H9 (cell line): ENCODE data around the gene ATP8B4. TPM values are rescaled to one million over a fixed set of nuclear protein-coding genes. Genes with fewer than 3 reads are reported as not detected.

ENCODE experiments used
- DNase-seq: peaks from one replicate; pipeline ENCODE4 v3.0.0-alpha.2; 2017
- H2AFZ ChIP-seq: one replicate; pipeline ENCODE4 v1.6.1; 2013; ENCODE audit warnings: mild to moderate bottlenecking, low read length, control low read depth, moderate library complexity
- H2AK5ac ChIP-seq: 2 replicates; pipeline ENCODE4 v1.6.1; 2013; ENCODE audit warnings: low read length, control low read depth, mixed read lengths; ENCODE audit not compliant: insufficient read length
- H2BK120ac ChIP-seq: one replicate; pipeline ENCODE4 v1.6.1; 2013; ENCODE audit warnings: low read depth, mild to moderate bottlenecking, low read length, control low read depth, inconsistent platforms; ENCODE audit not compliant: poor library complexity, severe bottlenecking
- H2BK12ac ChIP-seq: 2 replicates; pipeline ENCODE4 v1.6.1; 2013; ENCODE audit warnings: low read length, control low read depth, mixed read lengths, low read depth; ENCODE audit not compliant: insufficient read length
- H2BK15ac ChIP-seq: 2 replicates; pipeline ENCODE4 v1.6.1; 2013; ENCODE audit warnings: low read depth, low read length, control low read depth
- H2BK20ac ChIP-seq: one replicate; pipeline ENCODE4 v1.6.1; 2013; ENCODE audit warnings: low read depth, mild to moderate bottlenecking, low read length, control low read depth, inconsistent platforms; ENCODE audit not compliant: poor library complexity, severe bottlenecking
- H2BK5ac ChIP-seq: 2 replicates; pipeline ENCODE4 v1.6.1; 2013; ENCODE audit warnings: low read length, control low read depth, mixed read lengths; ENCODE audit not compliant: insufficient read length
- H3K14ac ChIP-seq: 2 replicates; pipeline ENCODE4 v1.6.1; 2013; ENCODE audit warnings: low read length, control low read depth; ENCODE audit not compliant: insufficient read depth
- H3K18ac ChIP-seq: 2 replicates; pipeline ENCODE4 v1.6.1; 2013; ENCODE audit warnings: low read depth, mild to moderate bottlenecking, mixed read lengths, low read length, control low read depth; ENCODE audit not compliant: insufficient read length
- H3K23ac ChIP-seq: 2 replicates; pipeline ENCODE4 v1.6.1; 2013; ENCODE audit warnings: low read length, control low read depth, mixed read lengths, low read depth; ENCODE audit not compliant: insufficient read length
- H3K23me2 ChIP-seq: 2 replicates; pipeline ENCODE4 v1.6.1; 2013; ENCODE audit warnings: low read depth, mild to moderate bottlenecking, mixed read lengths, low read length, control low read depth; ENCODE audit not compliant: insufficient read length, poor library complexity, severe bottlenecking
- H3K27ac ChIP-seq: 2 replicates; pipeline ENCODE4 v1.5.1; 2013; ENCODE audit warnings: low read length, control low read depth, mixed read lengths, low read depth; ENCODE audit not compliant: insufficient read length
- H3K27me3 ChIP-seq: 2 replicates; pipeline ENCODE4 v1.6.1; 2013; ENCODE audit warnings: low read length, control low read depth, inconsistent platforms; ENCODE audit not compliant: insufficient read depth
- H3K4ac ChIP-seq: 2 replicates; pipeline ENCODE4 v1.6.1; 2013; ENCODE audit warnings: low read depth, mild to moderate bottlenecking, control low read depth, inconsistent platforms, low read length, moderate library complexity
- H3K4me1 ChIP-seq: 2 replicates; pipeline ENCODE4 v1.6.1; 2013; ENCODE audit warnings: low read length, control low read depth, inconsistent platforms; ENCODE audit not compliant: insufficient read depth
- H3K4me2 ChIP-seq: 2 replicates; pipeline ENCODE4 v1.6.1; 2013; ENCODE audit warnings: low read length, control low read depth, mixed read lengths; ENCODE audit not compliant: insufficient read length, insufficient read depth
- H3K56ac ChIP-seq: 2 replicates; pipeline ENCODE4 v1.6.1; 2013; ENCODE audit warnings: low read depth, mild to moderate bottlenecking, mixed read lengths, low read length, control low read depth; ENCODE audit not compliant: insufficient read length
- H3K79me1 ChIP-seq: 2 replicates; pipeline ENCODE4 v1.6.1; 2013; ENCODE audit warnings: low read depth, mild to moderate bottlenecking, moderate library complexity, low read length, control low read depth, inconsistent platforms; ENCODE audit not compliant: insufficient read depth, poor library complexity, severe bottlenecking
- H3K79me2 ChIP-seq: 2 replicates; pipeline ENCODE4 v1.6.1; 2013; ENCODE audit warnings: low read length, control low read depth, inconsistent platforms; ENCODE audit not compliant: insufficient read depth
- H3K9ac ChIP-seq: 2 replicates; pipeline ENCODE4 v1.6.1; 2013; ENCODE audit warnings: low read length, control low read depth, mixed read lengths; ENCODE audit not compliant: insufficient read length; ENCODE audit errors: extremely low read depth
- H3K9me3 ChIP-seq: one replicate; pipeline ENCODE4 v1.6.1; 2013; ENCODE audit warnings: low read depth, low read length, inconsistent platforms; ENCODE audit not compliant: control insufficient read depth
- H3T11ph ChIP-seq: one replicate; pipeline ENCODE4 v1.6.1; 2013; ENCODE audit warnings: mild to moderate bottlenecking, low read length, control low read depth, inconsistent platforms
- H4K20me1 ChIP-seq: one replicate; pipeline ENCODE4 v1.6.1; 2013; ENCODE audit not compliant: control insufficient read depth, insufficient read length, insufficient read depth
- H4K5ac ChIP-seq: 2 replicates; pipeline ENCODE4 v1.6.1; 2013; ENCODE audit warnings: low read depth, mild to moderate bottlenecking, mixed read lengths, low read length, control low read depth; ENCODE audit not compliant: insufficient read length
- H4K8ac ChIP-seq: replicated peaks from 2 replicates; pipeline ENCODE4 v1.6.1; 2013; ENCODE audit warnings: low read length, control low read depth, mixed read lengths, low read depth; ENCODE audit not compliant: insufficient read length
- H4K91ac ChIP-seq: 2 replicates; pipeline ENCODE4 v1.6.1; 2013; ENCODE audit warnings: low read depth, mild to moderate bottlenecking, moderate library complexity, mixed read lengths, low read length, control low read depth; ENCODE audit not compliant: insufficient read length
- H3K27ac Mint-ChIP-seq, 3 experiments: 2 replicates in 2 of 3; 3 replicates in 1 of 3; pipeline ENCODE4 v1.8.0; 2020 to 2021; ENCODE audit warnings: mixed read lengths in 3 of 3, mild to moderate bottlenecking in 1 of 3, moderate library complexity in 1 of 3
- H3K27me3 Mint-ChIP-seq: 2 replicates; pipeline ENCODE4 v1.8.0; 2021; ENCODE audit warnings: low read depth, mild to moderate bottlenecking, moderate library complexity, mixed read lengths
- H3K36me3 Mint-ChIP-seq, 3 experiments: 2 replicates in 2 of 3; 3 replicates in 1 of 3; pipeline ENCODE4 v1.8.0; 2020 to 2021; ENCODE audit warnings: low read depth in 3 of 3, mixed read lengths in 3 of 3; ENCODE audit not compliant: insufficient read depth in 1 of 3
- H3K4me1 Mint-ChIP-seq, 2 experiments: 2 replicates each; pipeline ENCODE4 v1.8.0; 2020; ENCODE audit warnings: mixed read lengths in 2 of 2
- H3K4me3 Mint-ChIP-seq, 2 experiments: 2 replicates in 1 of 2; 3 replicates in 1 of 2; pipeline ENCODE4 v1.8.0; 2020 to 2021; ENCODE audit warnings: mild to moderate bottlenecking in 2 of 2, mixed read lengths in 2 of 2, moderate library complexity in 1 of 2
- H3K9me3 Mint-ChIP-seq, 2 experiments: 2 replicates in 1 of 2; 3 replicates in 1 of 2; pipeline ENCODE4 v1.8.0; 2020; ENCODE audit warnings: mild to moderate bottlenecking in 2 of 2, mixed read lengths in 2 of 2, moderate library complexity in 1 of 2
- total RNA-seq: library from RNA; stranded (reverse); gene quantifications from 2 replicates; pipeline ENCODE4 v1.2.1, GENCODE V29; 2021
- TF ChIP-seq, protein P1 (sequence below): fragments of 200-600 bp; sonication (generic); conservative IDR thresholded peaks from 3 replicates; pipeline ENCODE4 v1.8.0; 2021; ENCODE audit warnings: antibody characterized with exemption, mild to moderate bottlenecking

Gene ATP8B4
- total RNA-seq, 1 experiment from 2014 or later, result 0.52 TPM

DNA sequence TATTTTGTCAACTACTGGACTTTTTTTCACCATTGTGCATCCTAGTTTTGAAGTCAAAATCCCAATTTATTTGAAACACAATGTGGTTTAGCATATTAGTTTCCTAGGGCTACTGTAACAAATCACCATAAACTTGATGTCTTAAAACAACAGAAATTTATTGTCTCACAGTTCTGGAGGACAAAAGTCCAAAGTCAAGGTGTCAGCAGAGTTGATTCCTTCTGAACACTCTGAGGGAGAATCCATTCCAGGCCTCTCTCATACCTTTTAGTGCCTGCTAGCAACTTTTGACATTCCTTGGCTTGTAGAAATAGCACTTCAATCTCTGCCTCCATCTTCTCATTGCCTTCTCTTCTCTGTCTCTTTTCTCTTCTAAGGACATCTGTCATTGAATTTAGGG lies 48.1 kb upstream of the ATP8B4 start:
- Mint-ChIP-seq H3K36me3 (peaks cover 7 to 22% (median 10%) of the 10 kb centered on the region in 3 experiments), H3K27ac (peak overlapping the region in 1 of 3 experiments; percentile 1; a peak in 1 of 7 replicates), H3K4me3 (no peak overlapping the region), H3K9me3 (peaks cover 17 to 19% of the 10 kb centered on the region in 2 experiments), H3K4me1 (peaks cover 7 to 13% of the 10 kb centered on the region in 2 experiments; a peak in 3 of 4 replicates), H3K27me3 (peaks cover 5% of the 10 kb centered on the region; the same call in 1 of the 2 replicates)
- H3K79me1 ChIP-seq, result no peaks in the 10 kb centered on the region
- no peaks in the 10 kb centered on the region for H3K27me3 ChIP-seq
- TF ChIP-seq, protein P1, sequence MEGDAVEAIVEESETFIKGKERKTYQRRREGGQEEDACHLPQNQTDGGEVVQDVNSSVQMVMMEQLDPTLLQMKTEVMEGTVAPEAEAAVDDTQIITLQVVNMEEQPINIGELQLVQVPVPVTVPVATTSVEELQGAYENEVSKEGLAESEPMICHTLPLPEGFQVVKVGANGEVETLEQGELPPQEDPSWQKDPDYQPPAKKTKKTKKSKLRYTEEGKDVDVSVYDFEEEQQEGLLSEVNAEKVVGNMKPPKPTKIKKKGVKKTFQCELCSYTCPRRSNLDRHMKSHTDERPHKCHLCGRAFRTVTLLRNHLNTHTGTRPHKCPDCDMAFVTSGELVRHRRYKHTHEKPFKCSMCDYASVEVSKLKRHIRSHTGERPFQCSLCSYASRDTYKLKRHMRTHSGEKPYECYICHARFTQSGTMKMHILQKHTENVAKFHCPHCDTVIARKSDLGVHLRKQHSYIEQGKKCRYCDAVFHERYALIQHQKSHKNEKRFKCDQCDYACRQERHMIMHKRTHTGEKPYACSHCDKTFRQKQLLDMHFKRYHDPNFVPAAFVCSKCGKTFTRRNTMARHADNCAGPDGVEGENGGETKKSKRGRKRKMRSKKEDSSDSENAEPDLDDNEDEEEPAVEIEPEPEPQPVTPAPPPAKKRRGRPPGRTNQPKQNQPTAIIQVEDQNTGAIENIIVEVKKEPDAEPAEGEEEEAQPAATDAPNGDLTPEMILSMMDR, result no peak
- H3K79me2 ChIP-seq, result no peaks in the 10 kb centered on the region
- H3K4me1 ChIP-seq, result no peaks in the 10 kb centered on the region; the same call in 1 of the 2 replicates
- no peak overlapping the region for H2BK5ac ChIP-seq
- no peak overlapping the region for H3K4me2 ChIP-seq
- H3K18ac ChIP-seq, result no peak overlapping the region
- no peak for DNase-seq
- H2AFZ ChIP-seq, result no peak overlapping the region
- no peak overlapping the region for H2BK12ac ChIP-seq
- H3K27ac ChIP-seq, result no peak overlapping the region
- no peak overlapping the region for H2BK20ac ChIP-seq
- no peak overlapping the region for H2BK15ac ChIP-seq
- H4K20me1 ChIP-seq, result no peaks in the 10 kb centered on the region
- H3K9ac ChIP-seq, result no peak overlapping the region
- H3K4ac ChIP-seq, result no peak overlapping the region
- H3K23ac ChIP-seq, result no peak overlapping the region
- H3K9me3 ChIP-seq, result no peaks in the 10 kb centered on the region
- no peak overlapping the region for H4K8ac ChIP-seq
- no peak overlapping the region for H2AK5ac ChIP-seq
- H4K91ac ChIP-seq, result no peak overlapping the region
- H3T11ph ChIP-seq, result no peak overlapping the region
- H3K23me2 ChIP-seq, result no peaks in the 10 kb centered on the region
- H3K56ac ChIP-seq, result no peak overlapping the region
- H4K5ac ChIP-seq, result no peak overlapping the region
- no peak overlapping the region for H2BK120ac ChIP-seq
- no peak overlapping the region for H3K14ac ChIP-seq
